NB4 (cell line): ENCODE results near the gene ADAMTSL3.

ENCODE experiments used
- DNase-seq: peaks from one replicate; pipeline ENCODE4 v3.0.0; 2010; ENCODE audit warnings: low read depth
- H3K4me3 ChIP-seq: one replicate; pipeline ENCODE4 v1.5.1; 2011; ENCODE audit warnings: mild to moderate bottlenecking, low read depth, low read length, moderate library complexity
- MAX ChIP-seq: IDR thresholded peaks from 2 replicates; pipeline ENCODE4 v1.6.1; 2011; ENCODE audit warnings: low read depth, low read length
- MYC ChIP-seq: IDR thresholded peaks from 2 replicates; pipeline ENCODE4 v1.6.1; 2011; ENCODE audit warnings: low read depth, low read length
- POLR2A ChIP-seq: IDR thresholded peaks from 2 replicates; pipeline ENCODE4 v1.6.1; 2011; ENCODE audit warnings: mild to moderate bottlenecking; ENCODE audit not compliant: insufficient read length; ENCODE audit errors: extremely low read depth
- TF ChIP-seq, protein P1 (sequence below): IDR thresholded peaks from one replicate; pipeline ENCODE4 v1.5.1; 2012; ENCODE audit warnings: low read depth, low read length

The ADAMTSL3 gene

DNA sequence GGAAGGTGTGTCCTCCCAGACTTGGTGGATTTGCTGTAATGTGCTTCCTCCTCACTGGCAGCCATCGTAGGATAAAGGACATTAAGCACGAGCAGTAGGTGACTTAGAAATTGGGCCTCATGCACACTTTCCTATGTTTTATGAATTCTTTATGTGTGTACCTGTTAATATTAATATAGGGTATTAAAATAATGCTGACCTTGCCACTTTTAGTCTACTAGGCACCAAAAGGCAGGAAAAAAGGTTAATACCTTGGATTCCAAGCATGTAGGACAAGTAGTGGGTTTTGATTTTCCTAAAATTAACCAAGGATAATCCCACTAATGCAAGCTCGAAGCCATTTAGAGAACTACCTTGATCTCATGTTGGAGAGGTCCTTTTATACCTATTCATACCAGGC, 55.9 kb downstream of the ADAMTSL3 start:
- no peak for DNase-seq
- TF ChIP-seq MAX (no peak), POLR2A (no peak), MYC (no peak)
- TF ChIP-seq, protein P1, sequence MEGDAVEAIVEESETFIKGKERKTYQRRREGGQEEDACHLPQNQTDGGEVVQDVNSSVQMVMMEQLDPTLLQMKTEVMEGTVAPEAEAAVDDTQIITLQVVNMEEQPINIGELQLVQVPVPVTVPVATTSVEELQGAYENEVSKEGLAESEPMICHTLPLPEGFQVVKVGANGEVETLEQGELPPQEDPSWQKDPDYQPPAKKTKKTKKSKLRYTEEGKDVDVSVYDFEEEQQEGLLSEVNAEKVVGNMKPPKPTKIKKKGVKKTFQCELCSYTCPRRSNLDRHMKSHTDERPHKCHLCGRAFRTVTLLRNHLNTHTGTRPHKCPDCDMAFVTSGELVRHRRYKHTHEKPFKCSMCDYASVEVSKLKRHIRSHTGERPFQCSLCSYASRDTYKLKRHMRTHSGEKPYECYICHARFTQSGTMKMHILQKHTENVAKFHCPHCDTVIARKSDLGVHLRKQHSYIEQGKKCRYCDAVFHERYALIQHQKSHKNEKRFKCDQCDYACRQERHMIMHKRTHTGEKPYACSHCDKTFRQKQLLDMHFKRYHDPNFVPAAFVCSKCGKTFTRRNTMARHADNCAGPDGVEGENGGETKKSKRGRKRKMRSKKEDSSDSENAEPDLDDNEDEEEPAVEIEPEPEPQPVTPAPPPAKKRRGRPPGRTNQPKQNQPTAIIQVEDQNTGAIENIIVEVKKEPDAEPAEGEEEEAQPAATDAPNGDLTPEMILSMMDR = no peak
- no peak overlapping the region for H3K4me3 ChIP-seq

GRCh38 chr15:83710452-83710851, 56.5 kb downstream of the ADAMTSL3 start:
- DNase-seq = no peak
- no peak for TF ChIP-seq MAX
- TF ChIP-seq, protein P1 = no peak
- TF ChIP-seq POLR2A = no peak
- no peak for TF ChIP-seq MYC
- no peak overlapping the region for H3K4me3 ChIP-seq

- TF ChIP-seq POLR2A (no peak), MYC (no peak), MAX (no peak)
- TF ChIP-seq, protein P1 = no peak
- no peak overlapping the region for H3K4me3 ChIP-seq
- DNase-seq = no peak
Observed at GRCh38 chr15:83711236-83711635, 57.3 kb downstream of the ADAMTSL3 start.

GRCh38 chr15:83713242-83713641, 59.3 kb downstream of the ADAMTSL3 start:
- no peak for TF ChIP-seq MAX
- no peak for TF ChIP-seq MYC
- TF ChIP-seq, protein P1 = no peak
- TF ChIP-seq POLR2A = no peak
- H3K4me3 ChIP-seq = no peak overlapping the region
- DNase-seq = no peak

GRCh38 chr15:83714939-83715628, 61.2 kb downstream of the ADAMTSL3 start:
- no peak for DNase-seq
- H3K4me3 ChIP-seq = no peak overlapping the region
- TF ChIP-seq, protein P1 = no peak
- TF ChIP-seq MAX (no peak), POLR2A (no peak), MYC (no peak)
